ENCODE data around the gene RAI14.

Gene RAI14

DNA sequence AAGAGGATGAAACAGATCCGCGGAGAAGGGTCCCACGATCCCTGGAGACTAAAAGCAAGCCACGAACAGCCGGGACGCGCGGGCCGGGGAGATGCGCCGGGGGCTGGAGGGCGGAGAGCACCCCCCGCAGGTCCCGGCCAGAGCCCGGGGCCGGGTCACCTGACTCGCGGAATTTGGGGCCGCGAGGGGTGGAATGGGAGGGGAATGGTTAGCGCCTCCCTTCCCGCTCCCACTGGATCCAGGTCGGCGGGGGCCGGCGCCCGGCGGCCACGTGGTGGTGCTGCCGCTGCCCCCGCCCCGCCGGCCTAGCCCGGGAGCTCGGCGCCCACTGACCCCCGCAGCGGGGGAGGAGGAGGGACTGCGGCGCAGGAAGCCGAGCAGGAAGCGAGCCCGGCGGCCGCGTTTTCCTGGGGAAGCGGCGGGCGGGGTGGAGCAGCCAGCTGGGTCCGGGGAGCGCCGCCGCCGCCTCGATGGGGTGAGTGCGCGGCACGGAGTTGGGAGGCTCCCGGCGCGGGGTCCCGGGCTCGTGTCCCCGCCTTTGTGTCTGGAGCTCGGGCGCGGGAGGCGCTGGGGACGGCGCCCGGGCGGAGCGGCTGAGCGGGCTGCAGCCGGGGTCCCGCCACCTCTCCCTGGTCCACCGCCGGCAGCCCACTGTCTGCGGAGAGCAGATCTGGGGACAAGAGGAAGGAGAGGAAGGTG is at the start of gene RAI14:
RAI14 (plus strand) TSS at position 328 of the 699 bp plus-strand sequence. CDS start 30,592 bp downstream, outside the sequence.
- DNase-seq (ENCODE audit: low read depth): no peak

DNA sequence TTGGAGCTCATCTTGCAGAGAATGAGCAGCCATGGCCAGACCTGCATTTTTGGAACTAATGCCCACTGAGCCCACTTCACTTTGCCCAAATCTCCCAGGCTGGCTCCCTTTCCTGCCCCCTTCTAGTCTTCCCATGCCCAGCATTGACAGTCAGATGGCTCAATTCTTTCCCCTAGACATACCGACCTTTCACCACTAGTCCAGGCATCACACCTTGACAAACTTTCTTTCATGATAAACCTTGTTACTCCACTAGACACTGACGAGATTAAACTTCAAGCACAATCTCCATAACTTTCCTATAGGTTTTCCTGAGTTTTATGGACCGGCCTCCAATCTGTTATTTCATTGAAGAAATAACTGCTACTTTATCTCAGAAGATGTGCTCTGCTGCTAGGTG is 47.8 kb upstream of the RAI14 start:
- no peak for DNase-seq (ENCODE audit: low read depth)

DNA sequence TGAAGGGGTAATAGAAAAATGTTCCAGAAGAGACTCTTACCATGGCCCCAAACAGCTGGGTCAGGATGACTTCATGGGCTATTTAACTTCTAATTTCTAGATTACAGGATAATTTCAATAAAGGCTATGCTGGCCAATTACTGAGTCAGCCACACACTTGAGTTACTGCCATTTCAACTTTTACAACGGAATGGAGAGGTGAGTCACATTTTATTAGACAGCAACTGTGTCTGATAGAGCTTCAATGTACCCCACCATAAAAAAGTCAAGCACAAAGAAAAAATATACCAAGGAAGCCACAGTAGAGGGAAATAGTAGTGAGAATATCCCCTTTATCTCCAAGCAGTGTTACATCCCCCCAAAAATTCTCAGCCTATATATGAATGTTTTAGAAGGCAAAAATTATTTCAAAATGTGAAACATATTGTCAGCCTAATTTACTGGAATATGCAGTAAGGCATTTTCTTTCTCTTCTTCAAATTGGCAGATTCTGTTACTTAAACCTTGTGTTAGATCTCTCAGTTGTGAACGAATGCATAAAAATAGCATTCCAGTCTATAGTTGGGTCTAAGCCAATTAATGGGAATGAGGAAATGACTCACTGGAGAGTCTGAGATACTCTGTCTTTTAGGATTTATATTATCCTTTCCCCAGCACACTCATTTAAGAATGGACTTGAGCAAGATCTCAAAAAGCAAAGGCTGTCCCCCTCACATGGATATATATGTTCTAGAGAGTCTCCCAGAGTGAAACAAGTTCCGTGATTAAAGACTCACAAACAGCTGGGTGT is 47.1 kb upstream of the RAI14 start:
- DNase-seq (ENCODE audit: low read depth): no peak

DNA sequence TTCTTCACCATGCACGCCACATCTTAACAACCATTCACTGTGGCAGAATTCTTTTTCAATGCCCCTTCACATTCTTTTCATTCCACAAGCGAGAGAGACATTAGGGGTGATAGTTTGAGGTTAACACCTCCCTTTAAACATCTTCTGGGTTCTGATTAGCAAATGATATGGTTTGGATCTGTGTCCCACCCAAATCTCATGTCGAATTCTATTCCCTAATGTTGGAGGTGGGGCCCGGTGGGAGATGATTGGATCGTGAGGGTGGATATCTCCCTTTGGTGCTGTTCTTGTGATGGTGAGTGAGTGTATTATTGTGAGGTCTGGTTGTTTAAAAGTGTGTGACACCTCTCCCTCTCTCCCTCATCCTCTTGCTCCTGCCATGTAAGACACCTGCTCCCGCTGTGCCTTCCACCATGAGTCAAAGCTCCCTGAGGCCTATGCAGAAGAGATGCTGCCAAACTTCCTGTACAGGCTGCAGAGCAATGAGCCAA is 46.1 kb upstream of the RAI14 start:
- DNase-seq (ENCODE audit: low read depth): no peak

DNA sequence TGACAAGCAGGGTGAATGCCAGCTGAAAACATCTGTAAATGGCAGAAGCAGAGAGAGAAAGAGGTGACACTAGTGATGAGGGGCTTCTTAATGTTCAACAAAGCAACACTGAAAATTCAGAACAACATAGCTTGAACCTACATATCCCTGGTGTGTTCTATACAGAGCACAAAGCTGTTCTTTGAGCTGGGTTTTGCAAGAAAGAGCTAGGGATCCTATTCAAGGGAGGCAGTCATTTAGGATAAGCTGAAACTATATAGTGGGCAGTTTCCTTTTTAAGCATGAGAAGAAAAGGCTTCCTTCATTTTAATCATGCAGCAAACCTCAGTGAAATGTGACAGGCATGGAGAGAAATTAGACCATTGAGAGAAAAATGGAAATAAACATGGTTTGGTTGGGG is 45.6 kb upstream of the RAI14 start:
- DNase-seq (ENCODE audit: low read depth): no peak

DNA sequence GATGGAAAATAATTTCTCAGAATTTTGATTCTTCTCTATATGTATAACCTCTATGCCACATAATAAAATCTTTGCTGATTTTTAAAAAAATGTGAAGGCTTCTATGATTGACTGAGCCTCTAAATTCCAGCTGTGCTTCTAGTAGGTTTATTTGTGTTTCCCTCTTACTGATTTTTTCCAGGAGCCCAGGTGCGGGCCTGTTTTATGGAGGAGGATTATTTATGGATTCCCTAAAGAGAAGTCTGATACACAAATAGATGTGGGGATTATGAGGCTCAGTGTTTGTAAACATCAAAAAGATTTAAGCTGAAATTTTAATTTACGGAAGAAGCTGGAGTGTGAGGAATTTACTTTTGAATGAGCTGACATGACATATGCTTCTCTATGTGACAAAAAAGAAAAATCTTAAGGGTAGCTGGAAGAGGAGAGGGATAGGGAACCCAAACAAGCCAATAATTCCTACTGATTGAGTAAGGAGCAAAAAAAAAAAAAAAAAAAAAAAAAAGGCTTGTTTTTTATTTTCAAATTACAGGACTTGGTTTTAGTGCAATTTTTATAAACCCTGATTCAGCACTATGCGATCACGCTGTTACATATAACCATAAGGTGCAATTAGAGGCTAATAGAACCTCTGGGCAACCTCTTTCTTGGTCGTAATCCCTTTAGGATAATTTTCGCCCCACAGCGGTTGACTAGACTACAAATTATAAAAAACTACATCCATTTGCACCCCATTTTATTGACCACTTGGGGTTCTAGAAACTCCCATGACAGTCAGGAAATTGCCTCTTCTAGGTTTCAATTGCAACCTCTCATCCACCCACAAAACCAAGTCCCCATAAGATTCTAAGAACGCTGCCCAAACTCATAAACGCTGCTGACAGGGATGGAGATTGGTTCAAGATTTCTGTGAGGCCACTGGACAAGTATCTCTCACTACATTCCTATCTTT is 44.4 kb upstream of the RAI14 start:
- no peak for DNase-seq (ENCODE audit: low read depth)

DNA sequence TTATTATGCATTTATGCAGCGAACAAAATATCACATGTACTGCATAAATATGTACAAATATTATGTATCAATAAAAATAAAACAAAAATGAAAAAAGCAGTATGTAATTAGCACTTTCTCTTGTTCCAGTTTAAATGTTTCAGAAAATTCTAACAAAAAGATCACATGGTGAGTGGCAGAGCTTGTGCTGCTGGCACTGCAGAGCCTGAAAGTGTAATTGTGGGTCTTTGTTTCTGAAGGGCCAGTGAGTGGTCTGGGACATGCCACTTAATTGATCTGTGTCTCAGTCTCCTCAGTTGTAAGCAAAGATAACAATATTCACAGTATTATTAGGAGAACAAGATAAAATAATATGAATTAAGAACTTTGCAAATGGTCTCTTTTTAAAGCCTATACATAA is 39.5 kb upstream of the RAI14 start:
- no peak for DNase-seq (ENCODE audit: low read depth)

DNA sequence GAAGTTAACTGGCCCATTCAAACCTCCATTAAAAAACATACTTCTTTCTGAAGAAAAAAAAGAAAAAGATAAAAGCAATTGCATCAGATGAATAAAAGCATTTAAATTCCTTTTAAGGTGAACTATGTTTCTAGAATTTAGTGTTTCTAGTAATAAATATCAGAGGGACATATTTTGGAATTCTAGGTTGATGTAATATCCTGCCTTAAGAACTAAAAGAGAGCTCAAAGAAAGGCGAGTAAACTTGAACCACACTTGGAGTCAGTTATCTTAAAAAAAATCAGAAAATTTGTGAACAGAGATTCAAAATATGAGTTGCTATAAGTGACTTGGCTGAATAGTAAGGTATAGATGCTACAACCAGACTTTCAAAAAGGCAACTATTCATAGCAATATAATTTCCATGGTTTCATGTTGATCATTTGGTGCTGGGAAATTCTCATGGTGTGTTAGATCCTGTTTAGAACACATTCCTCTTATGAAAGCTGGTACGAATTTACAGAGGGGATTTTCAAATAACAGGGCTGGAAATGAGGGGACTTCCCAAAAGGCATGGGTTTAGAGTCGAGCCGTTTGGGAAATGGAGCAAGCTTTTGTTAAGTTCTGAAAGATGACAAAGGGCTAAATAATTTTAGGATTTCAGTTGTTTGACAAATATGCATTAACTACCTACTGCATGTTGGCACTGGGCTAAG is 37.6 kb upstream of the RAI14 start:
- DNase-seq (ENCODE audit: low read depth): no peak

DNA sequence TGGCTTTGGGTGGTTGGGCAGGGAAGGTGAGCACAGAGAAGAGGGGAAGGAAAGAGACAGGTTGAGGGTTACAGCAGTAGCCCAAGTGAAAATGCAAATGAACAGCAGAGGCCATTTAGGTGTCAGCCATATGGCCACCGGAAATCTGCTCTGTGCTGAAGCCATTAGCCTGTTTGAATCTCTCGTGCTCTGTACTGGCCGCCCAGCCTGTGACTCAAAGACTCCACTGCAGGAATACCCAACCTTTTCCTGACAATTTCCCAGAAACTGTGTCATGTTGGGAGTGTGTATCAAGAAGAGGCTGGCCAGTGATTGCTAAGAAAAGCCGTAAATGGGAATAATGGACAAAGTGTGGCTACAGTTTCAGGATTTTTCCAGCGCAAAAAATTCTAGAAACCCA is 35.9 kb upstream of the RAI14 start:
- no peak for DNase-seq (ENCODE audit: low read depth)

DNA sequence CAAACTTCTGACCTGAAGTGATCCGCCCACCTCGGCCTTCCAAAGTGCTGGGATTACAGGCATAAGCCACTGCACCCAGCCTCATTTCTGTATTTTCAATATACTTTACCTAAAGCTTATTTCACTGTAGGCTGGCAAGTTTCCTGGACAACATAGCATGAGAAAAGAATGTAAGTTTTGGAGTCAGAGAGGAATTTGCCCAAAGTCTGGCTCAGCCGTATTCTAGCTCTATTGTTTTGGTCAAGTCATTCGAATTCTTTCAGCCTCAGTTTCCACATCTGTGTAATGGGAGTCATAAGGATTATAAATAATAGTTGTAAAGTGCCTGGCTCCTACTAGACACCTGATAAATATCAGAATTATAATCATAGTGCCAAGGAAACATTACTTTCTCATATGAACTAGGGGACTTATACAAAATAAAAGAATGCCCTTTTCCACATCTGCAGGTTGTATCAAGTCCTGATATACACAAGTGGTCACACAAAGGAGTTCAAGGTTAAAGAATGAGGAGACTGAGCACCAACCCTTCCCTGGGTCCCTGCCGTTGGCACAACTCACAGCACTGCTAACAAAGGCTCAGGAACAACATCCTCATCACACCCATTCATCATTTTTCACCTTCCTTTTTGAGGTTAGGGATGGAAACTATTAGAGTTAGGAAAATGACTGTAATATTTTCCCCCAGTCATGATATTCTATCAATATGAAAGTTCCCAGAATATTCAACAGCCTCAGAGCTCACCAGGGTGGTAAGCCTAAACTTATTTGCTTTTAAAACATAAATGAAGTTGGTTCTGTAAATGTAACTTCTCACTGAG is 34.6 kb upstream of the RAI14 start:
- DNase-seq (ENCODE audit: low read depth): no peak

DNA sequence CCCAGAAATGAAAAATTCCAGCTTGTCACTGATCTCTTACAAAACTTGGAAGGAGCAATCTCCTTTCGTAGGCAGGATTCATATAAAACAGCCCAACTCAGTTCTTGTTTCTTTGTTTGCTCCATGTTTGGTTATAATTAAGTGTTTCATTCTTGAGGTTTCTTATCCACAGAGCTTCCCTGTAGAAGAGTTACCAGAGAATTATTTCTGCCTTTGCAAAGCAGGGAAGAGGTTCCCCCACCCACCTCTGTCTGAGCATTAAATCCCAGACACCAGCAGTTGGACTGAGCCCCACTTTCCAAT is 34.1 kb upstream of the RAI14 start:
- no peak for DNase-seq (ENCODE audit: low read depth)

DNA sequence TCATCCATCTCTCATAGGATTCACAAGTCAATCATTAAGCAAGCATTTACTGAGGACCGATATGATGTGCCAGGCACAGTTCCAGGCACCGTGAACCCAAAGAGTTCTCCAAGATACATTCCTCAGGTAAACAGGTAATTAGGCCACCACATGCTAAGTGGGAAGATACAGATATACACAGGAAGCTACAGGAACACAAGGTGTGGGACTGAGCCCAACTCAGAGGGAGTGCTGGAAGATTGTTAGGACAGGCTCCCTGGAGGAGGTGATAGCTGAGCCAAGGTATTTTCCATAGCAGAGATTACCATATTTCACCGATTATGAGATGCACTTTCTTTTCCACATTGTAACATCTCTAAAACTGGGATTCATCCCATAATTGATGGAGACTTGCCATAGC is 31.4 kb upstream of the RAI14 start:
- DNase-seq (ENCODE audit: low read depth): no peak

DNA sequence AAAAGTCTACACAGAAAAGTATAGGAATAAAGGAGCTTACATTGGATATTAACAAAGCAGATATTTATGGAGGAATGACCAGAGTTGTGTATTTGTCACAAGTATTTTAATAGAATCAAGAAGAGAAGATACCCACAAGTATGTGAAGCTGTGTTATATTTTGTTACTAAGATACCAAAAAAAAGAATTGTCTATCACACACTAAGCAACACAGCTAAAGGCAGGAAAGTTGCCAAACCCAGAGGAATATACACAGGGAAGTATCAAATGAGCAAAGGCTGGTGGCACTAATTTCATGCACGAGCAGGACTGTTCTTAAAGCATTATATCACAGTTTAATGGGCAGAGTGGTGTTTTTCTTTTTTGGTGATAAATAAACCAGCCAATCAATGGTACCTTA is 30.9 kb upstream of the RAI14 start:
- no peak for DNase-seq (ENCODE audit: low read depth)

DNA sequence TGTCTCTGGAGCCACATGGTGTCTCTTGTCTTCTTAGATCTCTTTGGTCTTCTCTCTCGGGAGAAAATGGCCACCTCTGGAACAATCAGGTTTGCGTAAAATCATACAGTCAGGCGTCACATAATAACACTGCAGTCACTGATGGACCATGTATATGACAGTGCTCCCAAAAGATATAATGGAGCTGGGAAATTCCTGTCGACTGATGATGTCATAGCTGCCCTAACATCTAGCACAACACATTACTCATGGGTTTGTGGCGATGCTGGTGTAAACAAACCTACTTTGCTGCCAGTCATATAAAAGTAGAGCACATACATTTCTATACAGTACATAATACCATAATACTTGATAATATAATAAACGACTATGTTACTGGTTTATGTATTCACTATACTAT is 30.1 kb upstream of the RAI14 start:
- DNase-seq (ENCODE audit: low read depth): no peak

DNA sequence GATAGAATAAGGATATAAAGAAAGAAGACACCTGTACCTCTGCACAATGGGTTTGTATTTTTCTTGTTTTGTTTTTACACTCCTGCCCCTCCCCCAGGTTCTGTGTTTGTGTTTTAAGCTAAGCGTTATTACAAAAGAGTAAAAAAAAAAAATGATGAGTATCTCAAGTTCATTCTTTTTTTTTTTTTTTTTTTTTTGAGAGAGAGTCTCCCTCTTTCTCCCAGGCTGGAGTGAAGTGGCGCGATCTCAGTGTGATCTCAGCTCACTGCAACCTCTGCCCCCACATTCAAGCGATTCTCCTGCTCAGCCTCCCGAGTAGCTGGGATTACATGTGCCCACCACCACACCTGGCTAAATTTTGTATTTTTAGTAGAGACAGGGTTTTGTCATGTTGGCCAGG is 29.4 kb upstream of the RAI14 start:
- DNase-seq (ENCODE audit: low read depth): no peak

DNA sequence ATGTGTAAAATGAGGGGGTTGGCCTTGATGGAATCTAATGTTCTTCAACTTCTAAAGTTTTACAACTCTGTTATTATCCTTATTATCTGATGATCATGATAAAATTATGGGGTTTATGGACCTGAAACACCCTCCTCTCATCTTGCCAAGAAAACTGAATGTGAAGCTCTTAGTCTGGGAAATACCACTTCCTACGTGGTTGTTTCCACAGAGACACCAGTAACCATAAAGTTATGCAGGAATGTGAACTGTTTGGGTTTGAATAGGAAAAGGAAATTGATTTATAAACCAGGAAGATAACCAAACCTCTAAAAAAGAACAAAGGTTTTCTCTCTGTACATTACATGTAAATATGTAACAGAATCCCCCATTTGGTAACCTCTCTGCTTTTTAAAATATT is 28.3 kb upstream of the RAI14 start:
- no peak for DNase-seq (ENCODE audit: low read depth)

DNA sequence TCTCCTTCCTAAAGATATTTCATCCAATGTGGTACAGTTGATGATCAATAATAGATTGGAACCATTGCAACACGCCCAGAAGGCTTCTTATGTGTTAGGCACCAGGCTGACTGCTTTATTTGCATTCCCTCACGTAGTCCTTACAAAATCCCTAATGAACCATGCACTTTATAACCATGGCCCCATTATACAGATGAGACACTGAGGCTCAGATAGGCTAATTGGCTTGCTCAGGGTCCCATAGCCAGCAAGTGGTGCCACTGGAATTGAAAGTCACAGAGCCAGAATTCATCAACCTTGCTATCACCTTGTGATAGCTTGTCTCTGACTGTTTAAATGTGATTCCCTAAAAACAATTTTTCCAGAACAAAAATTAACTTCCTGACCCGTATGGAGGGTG is 27.8 kb upstream of the RAI14 start:
- no peak for DNase-seq (ENCODE audit: low read depth)

DNA sequence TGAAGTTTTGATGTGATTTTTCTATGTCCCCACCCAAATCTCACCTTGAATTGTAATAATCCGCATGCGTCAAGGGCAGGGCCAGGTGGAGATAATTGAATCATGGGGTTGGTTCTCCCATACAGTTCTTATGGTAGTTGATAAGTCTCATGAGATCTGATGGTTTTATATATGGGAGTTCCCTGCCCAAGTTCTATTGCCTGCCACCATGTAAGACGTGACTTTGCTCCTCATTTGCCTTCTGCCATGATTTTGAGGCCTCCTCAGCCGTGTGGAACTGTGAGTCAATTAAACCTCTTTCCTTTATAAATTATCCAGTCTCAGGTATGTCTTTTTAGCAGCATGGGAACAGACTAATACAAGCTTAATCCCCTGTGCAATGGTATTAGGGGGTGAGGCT is 25.5 kb upstream of the RAI14 start:
- DNase-seq (ENCODE audit: low read depth): no peak

DNA sequence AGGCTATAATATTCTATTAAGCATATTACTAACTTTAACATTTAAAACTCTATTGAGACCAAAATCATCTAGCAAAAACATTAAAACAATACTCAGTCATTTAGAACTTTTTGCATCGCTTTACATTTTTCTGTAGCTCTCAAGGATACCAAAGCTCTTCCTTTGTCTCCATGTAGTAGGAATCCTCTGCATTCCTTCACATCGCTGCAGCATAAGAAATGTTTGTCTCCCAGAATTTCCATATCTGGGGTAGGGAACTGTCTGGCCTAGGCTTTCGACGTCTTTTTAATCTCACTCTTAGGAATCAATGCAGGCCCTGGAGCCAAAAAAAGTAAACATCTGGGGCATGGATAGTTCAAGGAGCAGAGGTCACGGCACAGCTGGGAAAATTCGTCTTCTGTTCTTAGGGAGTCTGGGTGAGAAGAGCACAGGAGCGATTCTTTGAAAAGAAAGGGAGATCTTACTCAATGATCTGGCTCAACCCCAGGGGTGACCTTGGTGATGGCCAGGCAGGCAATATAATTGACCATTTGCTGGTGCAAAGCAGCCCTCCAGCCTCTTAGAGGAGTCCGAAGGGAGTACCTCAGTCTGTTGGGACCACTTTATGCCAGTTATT is 23.2 kb upstream of the RAI14 start:
- DNase-seq (ENCODE audit: low read depth): no peak

DNA sequence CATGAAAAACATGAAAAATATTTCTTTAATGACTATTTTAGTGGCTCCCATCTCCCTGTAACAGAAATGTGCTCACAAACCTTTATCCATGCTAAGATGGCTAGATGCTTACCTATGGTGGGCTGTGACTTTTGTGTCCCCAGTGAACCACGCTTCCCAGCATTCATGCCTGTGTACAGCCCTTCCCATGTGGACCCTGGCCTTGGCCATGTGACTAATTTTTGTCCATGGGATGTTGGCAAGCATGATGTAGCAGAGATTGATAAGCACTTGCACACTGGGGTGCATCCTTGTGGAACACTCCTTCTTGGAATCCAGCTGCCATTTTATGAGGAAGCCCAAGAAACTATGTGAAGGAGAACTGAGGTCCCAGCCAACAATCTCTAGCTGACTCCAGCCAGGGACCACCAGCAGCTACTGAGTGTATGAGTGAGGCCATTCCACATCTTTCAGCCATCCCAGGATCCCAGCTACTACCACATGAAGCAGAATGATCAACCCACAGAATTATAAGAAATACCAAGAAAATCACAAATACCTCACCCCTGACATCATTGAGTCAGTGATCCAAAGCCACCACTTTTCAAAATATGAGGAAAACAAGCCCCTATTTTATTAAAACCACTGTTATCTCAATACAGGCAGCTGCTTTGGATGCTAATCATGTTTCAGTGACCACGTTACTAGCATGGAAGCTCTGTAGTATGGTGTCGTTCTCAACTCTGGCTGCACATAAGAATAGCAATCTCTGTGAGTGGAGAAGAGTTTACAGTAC is 16.1 kb upstream of the RAI14 start:
- DNase-seq (ENCODE audit: low read depth): no peak

All from stimulated activated CD8-positive, alpha-beta memory T cell treated with anti-CD3 and anti-CD28 coated beads, Interleukin-15, amount 100 ng/mL, for 1 hour (primary cell).